GM23338 (cell line): ENCODE data around the gene IGSF5.

ENCODE experiments used
- CTCF ChIP-seq, 2 experiments: fragments of 200-600 bp in 1 of 2; sonication (generic) in 1 of 2; conservative IDR thresholded peaks; 2 replicates each; pipeline versions ENCODE4 v1.5.1 to v1.6.1; 2016 to 2017; ENCODE audit warnings: antibody characterized with exemption in 2 of 2, low read depth in 2 of 2, mild to moderate bottlenecking in 2 of 2, moderate library complexity in 1 of 2
- EZH2phosphoT487 ChIP-seq: fragments of 200-600 bp; sonication (generic); IDR thresholded peaks from one replicate; pipeline ENCODE4 v1.8.1; 2018; ENCODE audit warnings: antibody characterized with exemption; ENCODE audit not compliant: unreplicated experiment

GRCh38 chr21:39774227-39774626 is 29.2 kb downstream of the IGSF5 start:
- no peak for TF ChIP-seq CTCF (conservative IDR thresholded peaks at IDR 0.05; ENCODE audit: low read depth in 2 of 2)
- TF ChIP-seq EZH2phosphoT487, result no peak
